22Rv1 (cell line): Measurements from ENCODE around the gene PPP1CA.

ENCODE experiments used
- ZFX ChIP-seq: fragments of 450-650 bp; IDR thresholded peaks from 2 replicates; pipeline ENCODE4 v1.6.1; 2017; ENCODE audit warnings: antibody characterized with exemption, borderline replicate concordance
- TF ChIP-seq, protein P1 (sequence below): fragments of 450-650 bp; IDR thresholded peaks from 2 replicates; pipeline ENCODE4 v1.5.1; 2017; ENCODE audit warnings: mild to moderate bottlenecking

DNA sequence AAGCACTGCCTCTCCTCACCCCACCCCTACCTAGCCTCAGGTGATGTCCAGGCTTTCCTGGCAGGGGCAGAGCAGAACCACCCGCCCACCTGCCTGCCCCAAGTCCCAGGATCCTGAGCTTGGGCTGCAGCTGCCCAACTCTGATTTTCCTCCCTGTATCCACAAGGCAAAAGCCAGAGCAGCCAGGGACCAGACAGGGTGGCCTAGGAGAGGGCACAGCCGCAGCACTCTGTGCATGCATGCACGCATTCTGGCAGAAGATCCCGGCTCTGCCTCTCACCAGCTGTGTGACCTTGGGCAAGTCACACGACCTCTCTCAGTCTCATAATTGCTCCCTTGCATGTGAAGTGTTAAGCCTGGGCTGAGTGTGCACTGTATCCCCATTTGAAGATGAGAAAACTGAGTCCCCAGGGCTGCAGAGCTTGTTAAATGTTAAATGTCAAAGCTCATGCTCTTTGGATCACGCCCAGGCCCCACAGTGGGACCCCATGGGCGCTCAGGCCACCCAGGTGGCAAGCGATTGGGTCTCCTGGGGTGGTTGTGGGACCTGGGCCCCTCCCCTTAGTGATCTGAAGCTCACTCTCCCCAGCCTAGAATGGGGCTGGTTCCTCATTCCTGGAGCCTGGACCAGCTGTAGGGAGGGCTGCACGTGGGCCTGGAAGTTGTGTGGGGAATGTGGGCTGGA is 11.0 kb upstream of the PPP1CA start:
- no peak for TF ChIP-seq ZFX
- TF ChIP-seq, protein P1, sequence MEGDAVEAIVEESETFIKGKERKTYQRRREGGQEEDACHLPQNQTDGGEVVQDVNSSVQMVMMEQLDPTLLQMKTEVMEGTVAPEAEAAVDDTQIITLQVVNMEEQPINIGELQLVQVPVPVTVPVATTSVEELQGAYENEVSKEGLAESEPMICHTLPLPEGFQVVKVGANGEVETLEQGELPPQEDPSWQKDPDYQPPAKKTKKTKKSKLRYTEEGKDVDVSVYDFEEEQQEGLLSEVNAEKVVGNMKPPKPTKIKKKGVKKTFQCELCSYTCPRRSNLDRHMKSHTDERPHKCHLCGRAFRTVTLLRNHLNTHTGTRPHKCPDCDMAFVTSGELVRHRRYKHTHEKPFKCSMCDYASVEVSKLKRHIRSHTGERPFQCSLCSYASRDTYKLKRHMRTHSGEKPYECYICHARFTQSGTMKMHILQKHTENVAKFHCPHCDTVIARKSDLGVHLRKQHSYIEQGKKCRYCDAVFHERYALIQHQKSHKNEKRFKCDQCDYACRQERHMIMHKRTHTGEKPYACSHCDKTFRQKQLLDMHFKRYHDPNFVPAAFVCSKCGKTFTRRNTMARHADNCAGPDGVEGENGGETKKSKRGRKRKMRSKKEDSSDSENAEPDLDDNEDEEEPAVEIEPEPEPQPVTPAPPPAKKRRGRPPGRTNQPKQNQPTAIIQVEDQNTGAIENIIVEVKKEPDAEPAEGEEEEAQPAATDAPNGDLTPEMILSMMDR: no peak
